Measurements from ENCODE around the gene PRSS2. TPM values are rescaled to one million over a fixed set of nuclear protein-coding genes. Genes with fewer than 3 reads are reported as not detected.

PRSS2 gene
- total RNA-seq, 4 donors from 2014 or later: not detected

- Histone ChIP-seq H3K36me3 (no peaks in the 10 kb centered on the region), H3K27ac (no peak overlapping the region), H3K27me3 (no peaks in the 10 kb centered on the region), H3K4me3 (no peak overlapping the region), H3K9me3 (no peaks in the 10 kb centered on the region), H3K4me1 (no peaks in the 10 kb centered on the region)
- intact Hi-C loops (cut with DNase I; ENCODE audit: low total_unique reads): no loop called here
- TF ChIP-seq CTCF (IDR thresholded peaks at IDR 0.05) (no peak), POLR2A (IDR thresholded peaks at IDR 0.05) (no peak)
- DNase-seq: no peak
These were observed 6.5 kb downstream of the PRSS2 start for GRCh38 chr7:142777318-142777717.

DNA sequence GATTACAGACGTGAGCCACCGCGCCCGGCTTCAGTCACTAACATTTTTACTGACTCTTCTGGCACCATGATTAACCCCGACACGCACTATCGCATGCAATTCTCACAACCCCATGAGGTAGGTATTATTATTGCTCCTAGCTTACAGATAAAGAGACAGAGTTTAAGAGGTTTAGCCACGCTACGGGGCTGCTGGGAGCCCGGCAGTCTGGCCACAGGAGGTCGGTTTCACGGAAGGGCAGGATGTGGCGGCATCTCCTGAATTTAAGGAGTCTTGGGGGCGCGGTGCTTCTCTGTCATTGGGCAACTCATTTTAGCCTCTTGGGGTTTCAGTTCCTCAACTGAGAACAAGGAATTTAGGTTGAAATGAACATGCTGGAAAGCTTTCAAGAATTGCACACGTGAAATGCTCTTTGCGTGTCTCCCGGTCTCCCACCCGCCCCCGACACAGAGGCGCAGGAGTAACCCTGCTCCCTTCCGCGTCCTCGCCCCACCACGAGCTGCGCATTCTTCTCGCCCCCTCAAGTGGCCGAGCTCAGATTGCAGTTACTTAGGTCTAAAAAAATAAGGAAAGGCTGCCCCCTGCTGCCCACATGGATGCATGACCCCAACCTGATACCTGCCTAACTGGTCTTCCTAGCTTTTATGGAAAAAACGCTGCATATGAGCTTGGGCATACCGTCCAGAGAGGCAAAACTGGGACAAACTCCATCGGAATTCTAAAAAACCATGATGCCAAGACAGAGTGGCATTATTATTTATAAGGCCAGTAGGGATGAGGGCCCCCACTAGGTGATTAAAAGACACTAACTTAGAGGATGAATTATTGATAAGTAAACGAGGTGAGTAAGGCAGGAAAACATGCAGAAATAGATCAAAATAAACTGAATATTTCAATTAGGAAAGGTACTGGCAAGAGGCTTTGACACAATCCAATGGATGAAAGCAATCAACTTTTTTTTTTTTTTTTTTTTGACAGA is 12.4 kb downstream of the PRSS2 start:
- H3K36me3 ChIP-seq: no peaks in the 10 kb centered on the region
- no peaks in the 10 kb centered on the region for H3K27me3 ChIP-seq
- no peak overlapping the region for H3K4me3 ChIP-seq
- intact Hi-C loops (cut with DNase I; ENCODE audit: low total_unique reads): no loop called here
- no peak for TF ChIP-seq POLR2A (IDR thresholded peaks at IDR 0.05)
- TF ChIP-seq CTCF (IDR thresholded peaks at IDR 0.05): peak; percentile 79 to 95 (median 92)
- H3K9me3 ChIP-seq: no peaks in the 10 kb centered on the region
- no peaks in the 10 kb centered on the region for H3K4me1 ChIP-seq
- H3K27ac ChIP-seq: no peak overlapping the region
- DNase-seq: peak; percentile 65 to 81

DNA sequence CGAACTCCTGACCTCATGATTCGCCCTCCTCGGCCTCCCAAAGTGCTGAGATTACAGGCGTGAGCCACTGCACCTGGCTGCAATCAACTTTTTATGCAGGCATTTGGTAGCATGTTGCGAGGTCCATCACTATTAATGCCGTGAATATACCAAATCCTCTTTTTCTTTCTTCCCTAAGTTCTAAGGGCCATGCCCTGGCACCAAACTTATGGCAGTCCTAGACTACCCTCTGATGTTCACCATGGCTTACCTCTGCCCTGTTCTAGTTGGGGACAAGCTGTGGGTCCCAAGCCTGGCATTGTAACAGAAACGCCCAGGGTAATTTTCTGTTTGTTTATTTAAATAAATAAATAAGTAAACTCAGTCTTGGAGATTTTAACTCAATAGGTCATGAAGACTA is 13.3 kb downstream of the PRSS2 start:
- Histone ChIP-seq H3K9me3 (no peaks in the 10 kb centered on the region), H3K27ac (no peak overlapping the region), H3K4me1 (no peaks in the 10 kb centered on the region), H3K27me3 (no peaks in the 10 kb centered on the region), H3K36me3 (no peaks in the 10 kb centered on the region), H3K4me3 (no peak overlapping the region)
- DNase-seq: no peak
- TF ChIP-seq CTCF (IDR thresholded peaks at IDR 0.05) (no peak), POLR2A (IDR thresholded peaks at IDR 0.05) (no peak)
- intact Hi-C loops (cut with DNase I; ENCODE audit: low total_unique reads): no loop called here

DNA sequence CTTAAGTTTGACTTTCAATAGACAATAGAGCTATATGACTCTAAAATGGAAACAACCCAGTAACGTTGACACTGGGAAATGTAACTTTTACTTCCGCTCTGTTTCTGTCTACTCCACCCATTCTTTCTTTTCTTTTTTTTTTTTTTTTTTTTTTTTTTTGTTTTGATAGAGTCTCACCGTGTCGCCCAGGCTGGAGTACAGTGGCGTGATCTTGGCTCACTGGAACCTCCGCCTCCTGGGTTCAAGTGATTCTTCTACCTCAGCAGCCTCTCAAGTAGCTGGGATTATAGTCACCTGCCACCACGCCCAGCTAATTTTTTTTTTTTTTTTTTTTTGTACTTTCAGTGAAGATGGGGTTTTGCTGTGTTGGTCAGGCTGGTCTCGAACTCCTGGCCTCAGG is 13.9 kb downstream of the PRSS2 start:
- Histone ChIP-seq H3K27me3 (no peaks in the 10 kb centered on the region), H3K9me3 (no peaks in the 10 kb centered on the region), H3K4me3 (no peak overlapping the region), H3K36me3 (no peaks in the 10 kb centered on the region), H3K27ac (no peak overlapping the region), H3K4me1 (no peaks in the 10 kb centered on the region)
- intact Hi-C loops (cut with DNase I; ENCODE audit: low total_unique reads): no loop called here
- TF ChIP-seq CTCF (IDR thresholded peaks at IDR 0.05) (no peak), POLR2A (IDR thresholded peaks at IDR 0.05) (no peak)
- DNase-seq: no peak

DNA sequence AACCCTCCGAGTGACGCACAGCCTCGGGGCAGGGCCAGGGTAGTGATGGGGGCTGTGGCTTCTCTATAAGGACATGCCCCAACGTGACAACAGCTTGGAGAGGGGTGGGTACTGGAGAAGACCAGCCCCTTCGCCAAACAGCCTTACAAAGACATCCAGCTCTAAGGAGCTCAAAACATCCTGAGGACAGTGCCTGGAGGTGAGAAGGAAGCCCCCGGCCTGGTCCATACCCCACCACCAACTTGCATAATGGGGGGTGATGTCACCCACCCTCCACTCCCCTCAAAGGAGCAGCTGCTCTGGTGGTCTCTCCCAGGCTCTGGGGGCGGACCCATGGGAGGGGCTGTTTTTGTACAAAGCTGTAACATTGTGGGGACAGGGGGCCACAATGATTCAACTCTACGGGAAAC is 15.1 kb downstream of the PRSS2 start:
- no peak for DNase-seq
- H3K4me3 ChIP-seq: no peak overlapping the region
- TF ChIP-seq POLR2A (IDR thresholded peaks at IDR 0.05) (no peak), CTCF (IDR thresholded peaks at IDR 0.05) (no peak)
- H3K27ac ChIP-seq: no peak overlapping the region
- no peaks in the 10 kb centered on the region for H3K36me3 ChIP-seq
- H3K4me1 ChIP-seq: no peaks in the 10 kb centered on the region
- intact Hi-C loops (cut with DNase I; ENCODE audit: low total_unique reads): no loop called here
- no peaks in the 10 kb centered on the region for H3K27me3 ChIP-seq
- H3K9me3 ChIP-seq: no peaks in the 10 kb centered on the region

All from uterus (tissue), 4 donors.